Measurements from ENCODE around the gene MSH3.
"Not testable (repeated sequence)": the region's sequence is repeated elsewhere in the genome, so short reads cannot be mapped to it uniquely, and the experiment has no call there.

The MSH3 gene

GRCh38 chr5:80759866-80760577, 105.6 kb downstream of the MSH3 start:
- DNase-seq: no peak

DNA sequence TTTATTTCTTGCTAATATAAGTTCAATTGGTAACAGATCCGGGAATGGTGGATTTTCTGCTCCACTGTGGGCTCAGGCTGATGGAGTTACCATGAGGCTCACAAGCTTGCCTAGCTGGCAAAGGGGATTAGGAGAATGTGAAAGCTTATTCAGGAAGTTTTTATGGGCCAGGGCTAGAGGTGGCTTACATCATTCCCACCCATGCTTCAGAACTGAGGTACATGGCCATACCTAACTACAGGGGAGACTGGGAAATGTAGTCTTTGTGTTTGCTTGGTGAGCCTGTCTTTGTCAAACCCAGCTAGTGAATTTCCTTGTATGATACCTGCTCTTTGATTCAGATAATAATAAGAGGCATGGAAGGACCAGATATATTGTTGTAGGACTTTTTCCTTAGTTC, 106.2 kb downstream of the MSH3 start:
- DNase-seq: no peak

GRCh38 chr5:80761176-80761575, 106.7 kb downstream of the MSH3 start:
- DNase-seq: no peak

- DNase-seq: no peak
These were observed 107.5 kb downstream of the MSH3 start for GRCh38 chr5:80761966-80762365.

DNA sequence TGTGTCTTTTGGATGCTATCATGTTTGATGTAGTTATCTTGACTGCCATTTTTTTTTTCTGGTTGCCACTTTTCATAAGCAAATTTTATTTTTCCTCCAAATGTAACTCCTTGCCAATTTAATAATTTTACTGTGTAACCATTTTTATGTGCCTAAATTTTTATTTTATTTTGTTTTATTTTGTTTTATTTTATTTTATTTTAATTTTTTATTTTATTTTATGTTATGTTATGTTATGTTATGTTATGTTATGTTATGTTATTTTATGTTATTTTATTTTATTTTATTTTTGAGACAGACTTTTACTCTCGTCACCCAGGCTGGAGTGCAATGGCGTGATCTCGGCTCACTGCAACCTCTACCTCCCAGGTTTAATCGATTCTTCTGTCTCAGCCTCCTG, 108.1 kb downstream of the MSH3 start:
- DNase-seq: no peak

- no peak for DNase-seq
These were observed 108.8 kb downstream of the MSH3 start for GRCh38 chr5:80763211-80763610.

DNA sequence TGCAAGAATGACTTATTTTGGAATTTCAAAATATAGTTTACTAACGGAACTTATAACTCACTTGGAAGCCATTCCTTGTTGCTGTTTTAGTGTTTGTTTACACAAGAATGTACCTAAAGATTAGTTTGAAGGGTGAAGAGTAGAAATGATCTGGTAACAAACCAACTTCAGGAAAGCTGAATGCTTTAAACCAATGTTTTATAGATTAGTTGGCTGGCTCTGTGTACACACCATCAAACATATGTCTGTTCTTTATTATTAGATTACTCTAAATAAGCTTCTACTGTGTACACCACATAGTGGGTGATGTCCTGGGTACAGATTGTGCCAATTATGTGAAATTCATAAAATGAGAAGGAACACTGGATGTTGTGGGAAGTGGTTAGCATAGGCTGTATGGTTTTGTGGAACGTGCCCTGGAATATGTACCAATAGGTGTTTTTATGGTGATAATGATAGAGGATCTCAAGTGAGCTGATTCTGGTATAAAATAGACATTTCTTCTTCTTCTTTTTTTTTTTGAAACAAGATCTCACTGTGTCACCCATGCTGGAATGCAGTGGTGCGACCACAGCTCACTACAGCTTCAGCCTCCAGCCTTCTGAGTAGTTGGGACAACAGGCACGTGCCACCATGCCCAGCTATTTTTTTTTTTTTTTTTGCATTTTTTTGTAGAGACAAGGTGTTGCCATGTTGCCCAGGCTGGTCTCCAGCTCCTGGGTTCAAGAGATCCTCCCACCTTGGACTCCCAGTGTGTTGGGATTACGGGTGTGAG, 109.6 kb downstream of the MSH3 start:
- DNase-seq: no peak

DNA sequence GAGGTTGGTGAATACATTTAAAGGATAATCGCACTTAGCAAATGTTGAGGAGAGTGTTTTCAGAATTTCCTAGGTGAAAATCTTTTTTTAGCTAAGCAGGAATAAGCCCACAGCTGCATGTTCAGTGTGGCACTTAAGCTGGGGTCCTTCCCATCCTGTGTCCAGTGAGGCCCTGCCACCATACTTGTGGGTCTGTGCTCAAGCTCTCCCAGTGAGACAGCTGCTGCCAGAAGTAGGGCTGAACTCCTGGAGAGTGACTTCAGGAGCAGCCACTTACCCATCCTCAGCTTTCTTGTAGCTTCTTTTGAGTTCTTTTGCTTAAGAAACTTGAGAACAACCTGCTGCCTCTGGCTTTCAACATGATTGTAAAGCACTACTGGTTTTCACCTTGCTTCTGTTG, 110.3 kb downstream of the MSH3 start:
- DNase-seq: no peak

DNA sequence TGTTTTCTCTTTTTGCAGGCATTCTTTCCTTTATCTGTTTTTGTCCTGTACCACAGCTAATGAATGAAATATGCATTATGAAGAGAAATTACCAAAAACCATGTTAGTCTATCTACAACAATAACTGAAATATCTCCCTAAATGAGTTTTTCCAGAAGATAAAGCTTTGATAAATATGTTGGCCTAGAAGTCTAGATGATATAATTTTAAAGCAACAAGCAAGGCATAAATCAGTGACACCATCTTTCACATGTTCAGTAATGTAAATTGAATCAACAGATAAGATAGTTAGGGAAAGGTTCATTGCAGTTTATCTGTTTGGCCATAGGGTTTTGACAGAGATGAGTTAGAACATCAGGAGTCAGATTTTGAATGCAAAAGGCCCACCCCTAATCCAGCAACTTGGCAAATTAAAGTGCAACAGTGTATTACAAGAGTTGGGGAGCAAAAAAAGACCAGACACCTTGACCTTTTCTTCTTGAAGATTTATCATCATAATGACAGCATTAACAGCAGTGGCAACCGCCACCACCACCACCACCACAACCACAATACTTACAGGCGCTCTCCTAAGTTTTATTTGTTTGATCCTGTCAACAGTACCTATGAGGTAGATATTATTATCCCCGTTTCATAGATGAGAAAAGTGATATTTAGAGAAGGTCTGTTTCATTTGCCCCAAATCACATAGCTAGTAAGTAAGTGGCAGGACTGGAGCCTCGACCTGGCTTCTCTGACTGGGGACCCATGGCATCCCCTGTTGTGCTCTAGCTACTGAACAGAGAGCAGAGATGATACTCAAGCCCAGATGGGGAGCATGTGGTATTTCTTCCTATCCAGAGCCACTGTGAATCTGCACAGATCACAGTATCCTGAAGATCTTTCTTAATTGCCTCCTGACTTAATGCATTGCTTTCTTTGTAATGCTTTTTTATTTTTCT, 123.2 kb downstream of the MSH3 start:
- DNase-seq: no peak

- DNase-seq: no peak
These were observed 125.6 kb downstream of the MSH3 start for GRCh38 chr5:80780024-80780423.

- DNase-seq: no peak
These were observed 126.4 kb downstream of the MSH3 start for GRCh38 chr5:80780761-80781285.

DNA sequence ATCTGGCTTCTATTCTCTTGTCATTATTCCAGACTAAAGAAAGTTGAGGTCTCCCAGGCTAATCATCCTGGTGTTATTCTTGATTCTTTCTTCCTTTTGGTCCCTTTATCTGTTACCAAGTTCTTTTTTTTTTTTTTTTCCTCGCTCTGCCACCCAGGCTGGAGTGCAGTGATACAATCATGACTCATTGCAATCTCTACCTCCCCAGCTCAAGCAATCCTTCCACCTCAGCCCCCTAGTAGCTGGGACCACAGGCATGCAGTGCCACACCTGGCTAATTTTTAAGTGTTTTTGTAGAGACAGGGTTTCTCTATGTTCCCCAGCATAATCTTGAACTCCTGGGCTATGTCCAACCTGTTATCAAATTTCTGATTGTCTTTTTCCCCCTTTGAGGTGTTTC, 126.9 kb downstream of the MSH3 start:
- DNase-seq: no peak

DNA sequence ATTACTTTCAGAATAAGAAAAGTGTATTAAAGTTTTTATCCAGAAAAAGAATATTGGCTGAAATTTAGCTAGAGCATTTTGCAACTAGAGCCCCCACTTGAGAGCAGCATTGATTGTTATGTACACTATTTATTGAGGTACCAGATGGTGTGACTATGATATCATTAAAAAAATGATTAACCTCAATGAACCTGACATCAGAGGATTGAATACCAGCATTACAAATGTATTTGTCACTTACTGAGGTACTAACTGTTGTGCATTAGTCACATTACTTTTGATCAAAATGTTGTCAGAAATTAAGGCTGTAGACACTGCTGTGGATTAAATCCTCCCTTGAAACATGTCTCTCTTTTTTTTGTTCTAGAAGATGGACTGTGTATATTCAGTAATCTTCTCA, 128.2 kb downstream of the MSH3 start:
- no peak for DNase-seq

GRCh38 chr5:80783751-80784150, 129.3 kb downstream of the MSH3 start:
- DNase-seq: not testable (repeated sequence)

DNA sequence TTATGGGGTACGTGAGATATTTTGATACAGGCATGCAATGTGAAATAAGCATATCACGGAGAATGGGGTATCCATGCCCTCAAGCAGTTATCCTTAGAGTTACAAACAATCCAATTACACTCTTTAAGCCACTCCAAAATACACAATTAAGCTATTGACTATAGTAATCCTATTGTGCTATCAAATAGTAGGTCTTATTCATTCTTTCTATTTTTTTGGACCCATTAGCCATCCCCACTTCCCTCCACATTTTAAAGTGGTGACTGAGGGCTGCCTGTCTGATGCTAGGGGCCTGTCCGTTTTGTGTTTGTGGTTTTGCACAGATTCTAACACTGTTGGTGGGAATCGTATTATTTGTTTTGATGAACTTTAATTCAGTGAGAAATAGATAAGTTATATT, 130.0 kb downstream of the MSH3 start:
- DNase-seq: no peak

- not testable (repeated sequence) for DNase-seq
These were observed 135.0 kb downstream of the MSH3 start for GRCh38 chr5:80789319-80790016.

- no peak for DNase-seq
These were observed 136.2 kb downstream of the MSH3 start for GRCh38 chr5:80790698-80791097.

DNA sequence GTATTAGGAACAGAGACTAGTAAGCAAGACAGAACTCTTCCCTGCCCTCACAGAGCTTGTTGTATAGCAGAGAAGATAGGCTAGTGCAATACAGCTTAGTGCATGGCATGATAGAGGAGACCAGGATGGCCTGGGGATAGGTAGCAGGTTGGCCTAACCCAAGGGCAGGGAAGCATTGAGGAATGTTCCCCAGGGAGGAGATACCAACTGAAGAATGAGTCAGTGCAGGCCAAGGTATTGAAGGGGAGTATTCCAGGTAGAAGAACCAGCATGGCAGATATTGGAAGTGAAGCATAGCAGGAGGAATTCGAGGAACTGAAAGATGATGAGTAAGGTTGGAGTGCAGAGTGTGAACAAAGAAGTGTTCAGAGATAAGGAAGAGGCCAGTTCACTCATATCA, 138.9 kb downstream of the MSH3 start:
- DNase-seq: no peak

DNA sequence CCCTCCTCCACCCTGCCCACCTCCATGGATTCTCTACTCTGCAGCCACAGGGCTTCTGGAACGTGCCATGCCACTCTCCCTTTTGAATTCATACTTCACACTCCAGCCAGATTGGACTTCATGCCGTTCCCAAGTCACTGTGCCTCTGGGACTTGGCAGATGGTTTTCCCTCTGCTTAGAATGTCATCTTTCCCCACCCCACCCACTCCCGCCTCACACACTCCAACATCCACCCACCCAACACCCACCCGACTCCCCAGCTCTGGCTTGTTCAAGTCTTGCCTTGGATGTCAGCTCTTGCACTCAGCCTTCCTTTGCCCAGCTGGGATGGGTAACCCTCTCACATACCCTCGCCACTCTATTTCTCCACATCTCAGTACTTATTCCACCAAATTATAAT, 142.4 kb downstream of the MSH3 start:
- DNase-seq: no peak

DNA sequence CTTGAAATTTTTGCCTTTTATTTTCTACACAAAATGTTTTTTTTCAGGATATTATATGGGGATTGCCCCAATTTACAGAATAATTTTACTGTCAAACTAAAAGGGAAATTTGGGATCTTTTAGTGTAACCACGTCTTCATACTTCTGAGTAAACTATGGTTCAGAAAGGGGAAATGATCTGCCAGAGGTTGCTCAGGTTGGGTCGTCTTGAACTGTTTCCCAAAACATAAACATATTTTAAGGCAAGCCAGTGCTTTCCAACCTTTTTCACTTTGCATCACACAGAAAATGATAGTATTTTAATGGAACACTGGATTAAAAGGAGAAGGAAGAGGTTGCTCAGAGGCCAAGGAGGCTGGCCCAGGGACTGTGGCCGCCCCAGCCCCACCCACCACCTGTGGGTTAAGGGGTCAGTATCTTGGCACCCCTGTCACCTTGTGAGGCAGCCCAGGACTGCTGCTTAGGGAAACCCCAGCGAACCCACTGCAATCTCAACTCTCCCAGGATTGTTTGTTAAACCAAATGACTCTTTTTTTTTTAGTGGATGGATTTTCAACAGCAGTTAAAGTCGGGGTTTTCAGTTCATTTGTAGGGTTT, 143.1 kb downstream of the MSH3 start:
- DNase-seq: no peak

DNA sequence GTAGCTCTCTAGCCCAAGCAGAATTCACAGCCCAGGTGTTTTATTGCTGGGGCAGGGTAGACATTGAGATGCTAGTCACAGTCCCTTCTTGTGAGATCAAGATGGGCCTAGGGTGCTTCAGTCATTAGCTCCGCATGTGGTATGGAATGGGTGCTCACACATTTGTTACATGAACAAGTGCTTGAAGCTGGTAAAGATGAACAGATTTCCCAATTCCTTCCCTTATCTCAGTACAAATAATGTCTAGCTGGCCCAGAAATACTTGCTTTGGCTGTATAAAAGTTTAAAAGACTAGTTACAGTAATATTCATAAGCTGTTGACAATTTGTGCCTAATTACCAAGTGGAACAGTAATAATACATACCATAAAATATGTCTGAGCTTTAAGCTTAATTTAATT, 143.7 kb downstream of the MSH3 start:
- no peak for DNase-seq

DNA sequence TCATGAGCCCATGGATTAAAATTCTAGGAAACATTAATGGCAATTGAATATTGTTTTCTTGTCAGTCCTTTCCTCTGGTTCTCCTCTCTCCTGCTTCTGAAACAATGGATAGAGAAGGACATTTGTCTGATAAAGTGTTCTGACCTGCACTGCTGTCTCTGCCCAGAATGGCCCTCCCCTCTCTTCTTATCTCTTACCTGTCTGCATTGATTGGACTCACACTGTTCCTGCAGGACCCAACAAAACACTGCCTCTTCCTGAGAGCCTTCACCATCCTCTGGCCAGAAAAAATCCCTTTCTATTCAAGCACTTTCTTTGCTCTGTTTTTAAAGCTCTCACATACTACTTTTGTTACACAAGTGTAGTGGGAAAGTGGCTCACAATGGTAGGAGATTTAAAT, 144.2 kb downstream of the MSH3 start:
- no peak for DNase-seq

Measured in DMS79 (cell line).